ENCODE results near the gene CDH23.

The CDH23 gene

GRCh38 chr10:71741671-71742070, 345.0 kb downstream of the CDH23 start:
- H3K4me1 ChIP-seq (ENCODE audit: control insufficient read depth in 5 of 5, insufficient read depth in 5 of 5, low read length in 5 of 5) = peaks cover 4 to 53% (median 43%) of the 10 kb centered on the region in 5 donors

GRCh38 chr10:71742301-71743088, 345.8 kb downstream of the CDH23 start:
- Histone ChIP-seq H3K9ac (ENCODE audit: low read length in 5 of 5) (no peak overlapping the region), H3K9me3 (ENCODE audit: control insufficient read depth in 5 of 5, low read length in 5 of 5) (peaks cover 0 to 7% (median 4%) of the 10 kb centered on the region in 5 donors), H3K4me3 (ENCODE audit: low read depth in 1 of 5, low read length in 5 of 5) (no peak overlapping the region), H3K4me1 (ENCODE audit: control insufficient read depth in 5 of 5, insufficient read depth in 5 of 5, low read length in 5 of 5) (peaks cover 5 to 53% (median 44%) of the 10 kb centered on the region in 5 donors), H3K36me3 (ENCODE audit: control insufficient read depth in 5 of 5, insufficient read depth in 5 of 5, low read length in 5 of 5) (peaks cover 0 to 3% (median 0%) of the 10 kb centered on the region in 5 donors), H3K27ac (ENCODE audit: low read depth, low read length) (no peak overlapping the region), H3K27me3 (ENCODE audit: control insufficient read depth in 5 of 5, insufficient read depth in 4 of 5, low read length in 5 of 5) (no peaks in the 10 kb centered on the region)

More at GRCh38 chr10:71741671-71742070, 345.0 kb downstream of the CDH23 start:
- H3K27ac ChIP-seq (ENCODE audit: low read depth, low read length) = no peak overlapping the region
- peaks cover 0 to 3% (median 0%) of the 10 kb centered on the region in 5 donors for H3K36me3 ChIP-seq (ENCODE audit: control insufficient read depth in 5 of 5, insufficient read depth in 5 of 5, low read length in 5 of 5)
- no peak overlapping the region for H3K9ac ChIP-seq (ENCODE audit: low read length in 5 of 5)
- no peak overlapping the region for H3K4me3 ChIP-seq (ENCODE audit: low read depth in 1 of 5, low read length in 5 of 5)
- peaks cover 0 to 7% (median 4%) of the 10 kb centered on the region in 5 donors for H3K9me3 ChIP-seq (ENCODE audit: control insufficient read depth in 5 of 5, low read length in 5 of 5)
- no peaks in the 10 kb centered on the region for H3K27me3 ChIP-seq (ENCODE audit: control insufficient read depth in 5 of 5, insufficient read depth in 4 of 5, low read length in 5 of 5)

DNA sequence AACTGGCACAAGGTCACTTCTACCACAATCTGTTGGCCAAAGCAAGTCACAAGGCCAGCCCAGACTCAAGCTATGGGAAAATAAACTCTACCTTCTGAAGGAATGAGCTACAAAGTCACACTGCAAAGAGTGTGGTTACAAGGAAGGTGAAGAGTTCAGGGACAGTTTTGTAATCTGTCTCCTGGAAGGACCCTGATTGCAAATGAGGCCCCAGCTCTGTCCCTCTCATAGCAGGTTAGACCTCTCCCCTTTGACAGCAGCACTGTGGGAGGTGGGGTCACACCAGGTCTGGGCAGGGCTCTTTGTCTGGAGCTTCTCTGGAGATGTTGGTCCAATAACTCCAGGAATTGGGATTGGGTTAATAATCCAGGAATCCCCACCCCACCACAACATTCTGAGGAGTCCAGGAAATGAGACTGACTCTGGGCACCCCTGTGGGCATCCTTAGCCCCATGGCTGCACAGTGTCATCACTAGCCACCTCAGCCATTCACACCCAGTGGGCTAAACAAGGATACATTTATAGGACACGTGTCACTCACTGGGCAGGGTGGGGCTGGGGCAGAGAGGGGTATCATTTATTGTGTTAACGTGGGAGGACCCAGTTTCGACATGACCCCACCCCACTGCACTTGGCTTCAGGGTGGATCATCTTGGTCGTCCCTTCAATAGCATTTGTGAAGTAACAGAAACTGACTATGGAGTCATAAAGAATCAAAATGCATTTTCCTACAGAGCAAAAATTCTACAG, 346.5 kb downstream of the CDH23 start:
- Histone ChIP-seq H3K36me3 (ENCODE audit: control insufficient read depth in 5 of 5, insufficient read depth in 5 of 5, low read length in 5 of 5) (peaks cover 0 to 3% (median 0%) of the 10 kb centered on the region in 5 donors), H3K9ac (ENCODE audit: low read length in 5 of 5) (no peak overlapping the region), H3K4me1 (ENCODE audit: control insufficient read depth in 5 of 5, insufficient read depth in 5 of 5, low read length in 5 of 5) (peaks cover 11 to 53% (median 44%) of the 10 kb centered on the region in 5 donors), H3K27me3 (ENCODE audit: control insufficient read depth in 5 of 5, insufficient read depth in 4 of 5, low read length in 5 of 5) (no peaks in the 10 kb centered on the region), H3K27ac (ENCODE audit: low read depth, low read length) (no peak overlapping the region), H3K4me3 (ENCODE audit: low read depth in 1 of 5, low read length in 5 of 5) (no peak overlapping the region), H3K9me3 (ENCODE audit: control insufficient read depth in 5 of 5, low read length in 5 of 5) (peaks cover 0 to 7% (median 4%) of the 10 kb centered on the region in 5 donors)

DNA sequence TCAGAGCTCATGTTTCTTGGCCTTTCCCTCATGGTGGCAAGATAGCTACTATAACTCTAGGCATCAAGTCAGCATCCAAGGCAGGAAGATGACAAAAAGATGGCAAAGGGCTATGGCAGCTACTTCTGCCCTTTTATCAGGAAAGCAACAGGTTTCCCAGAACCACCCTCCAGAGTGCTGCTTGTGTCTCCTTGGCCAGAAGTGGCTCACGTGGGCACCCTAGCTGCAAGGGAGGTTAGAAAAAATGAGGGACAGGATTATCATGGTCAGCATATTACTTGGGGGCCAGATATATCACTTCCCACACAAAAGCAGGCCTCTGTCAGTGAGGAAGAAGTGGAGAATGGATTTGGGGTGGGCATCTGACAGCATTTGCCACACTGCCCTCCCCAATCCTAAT, 347.1 kb downstream of the CDH23 start:
- H3K9me3 ChIP-seq (ENCODE audit: control insufficient read depth in 5 of 5, low read length in 5 of 5) = peaks cover 0 to 7% (median 4%) of the 10 kb centered on the region in 5 donors
- H3K27ac ChIP-seq (ENCODE audit: low read depth, low read length) = no peak overlapping the region
- no peaks in the 10 kb centered on the region for H3K27me3 ChIP-seq (ENCODE audit: control insufficient read depth in 5 of 5, insufficient read depth in 4 of 5, low read length in 5 of 5)
- no peak overlapping the region for H3K4me3 ChIP-seq (ENCODE audit: low read depth in 1 of 5, low read length in 5 of 5)
- H3K9ac ChIP-seq (ENCODE audit: low read length in 5 of 5) = no peak overlapping the region
- H3K4me1 ChIP-seq (ENCODE audit: control insufficient read depth in 5 of 5, insufficient read depth in 5 of 5, low read length in 5 of 5) = peaks cover 13 to 53% (median 46%) of the 10 kb centered on the region in 5 donors
- H3K36me3 ChIP-seq (ENCODE audit: control insufficient read depth in 5 of 5, insufficient read depth in 5 of 5, low read length in 5 of 5) = peaks cover 0 to 3% (median 0%) of the 10 kb centered on the region in 5 donors

- Histone ChIP-seq H3K27me3 (ENCODE audit: control insufficient read depth in 5 of 5, insufficient read depth in 4 of 5, low read length in 5 of 5) (no peaks in the 10 kb centered on the region), H3K27ac (ENCODE audit: low read depth, low read length) (no peak overlapping the region), H3K4me3 (ENCODE audit: low read depth in 1 of 5, low read length in 5 of 5) (no peak overlapping the region), H3K36me3 (ENCODE audit: control insufficient read depth in 5 of 5, insufficient read depth in 5 of 5, low read length in 5 of 5) (peaks cover 0 to 8% (median 3%) of the 10 kb centered on the region in 5 donors), H3K9me3 (ENCODE audit: control insufficient read depth in 5 of 5, low read length in 5 of 5) (peaks cover 0 to 7% (median 4%) of the 10 kb centered on the region in 5 donors), H3K9ac (ENCODE audit: low read length in 5 of 5) (no peak overlapping the region), H3K4me1 (ENCODE audit: control insufficient read depth in 5 of 5, insufficient read depth in 5 of 5, low read length in 5 of 5) (peaks cover 18 to 55% (median 54%) of the 10 kb centered on the region in 5 donors)
Observed at GRCh38 chr10:71744897-71745663, 348.4 kb downstream of the CDH23 start.

- Histone ChIP-seq H3K4me1 (ENCODE audit: control insufficient read depth in 5 of 5, insufficient read depth in 5 of 5, low read length in 5 of 5) (peaks cover 18 to 56% (median 55%) of the 10 kb centered on the region in 5 donors), H3K27me3 (ENCODE audit: control insufficient read depth in 5 of 5, insufficient read depth in 4 of 5, low read length in 5 of 5) (no peaks in the 10 kb centered on the region), H3K4me3 (ENCODE audit: low read depth in 1 of 5, low read length in 5 of 5) (no peak overlapping the region), H3K27ac (ENCODE audit: low read depth, low read length) (no peak overlapping the region), H3K9me3 (ENCODE audit: control insufficient read depth in 5 of 5, low read length in 5 of 5) (peaks cover 0 to 7% (median 4%) of the 10 kb centered on the region in 5 donors), H3K9ac (ENCODE audit: low read length in 5 of 5) (no peak overlapping the region), H3K36me3 (ENCODE audit: control insufficient read depth in 5 of 5, insufficient read depth in 5 of 5, low read length in 5 of 5) (peaks cover 0 to 15% (median 9%) of the 10 kb centered on the region in 5 donors)
Observed at GRCh38 chr10:71745664-71746250, 349.0 kb downstream of the CDH23 start.

DNA sequence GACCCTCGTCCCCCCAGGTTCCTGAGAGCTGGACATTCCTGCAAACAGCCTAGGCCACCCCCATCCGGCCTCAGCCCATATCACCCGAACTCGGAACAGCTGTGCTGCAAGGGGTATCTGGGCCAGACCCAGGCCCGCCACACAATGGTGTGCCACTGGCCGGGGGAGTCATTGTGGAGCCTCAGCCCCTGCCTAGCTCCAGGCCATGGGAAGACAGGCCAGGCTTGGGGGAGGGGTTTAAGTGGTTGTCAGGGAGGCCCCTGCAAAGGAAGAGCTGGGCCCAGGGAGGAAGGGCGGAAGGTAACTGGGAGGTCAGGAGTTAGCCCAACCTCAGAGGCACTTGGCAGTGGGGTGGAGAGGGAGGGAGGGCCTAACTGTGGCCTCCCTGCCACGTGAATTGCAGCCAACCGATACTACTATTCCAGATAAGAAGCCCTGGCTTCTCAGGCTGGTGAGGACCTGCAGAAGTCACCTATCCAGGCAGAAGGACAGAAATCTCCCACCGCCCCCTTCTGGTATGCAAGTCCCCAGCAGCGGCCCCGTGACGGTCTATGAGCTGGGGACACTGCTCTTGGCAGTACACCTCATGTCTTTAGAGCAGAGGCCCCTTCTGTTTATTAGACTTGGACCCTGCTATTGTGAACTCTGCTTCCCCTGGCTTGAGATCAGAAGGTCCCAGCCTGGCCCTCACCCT, 349.8 kb downstream of the CDH23 start:
- peak overlapping the region; percentile 35 for H3K27ac ChIP-seq (ENCODE audit: low read depth, low read length)
- no peaks in the 10 kb centered on the region for H3K27me3 ChIP-seq (ENCODE audit: control insufficient read depth in 5 of 5, insufficient read depth in 4 of 5, low read length in 5 of 5)
- H3K4me1 ChIP-seq (ENCODE audit: control insufficient read depth in 5 of 5, insufficient read depth in 5 of 5, low read length in 5 of 5) = peaks cover 18 to 61% (median 60%) of the 10 kb centered on the region in 5 donors
- H3K4me3 ChIP-seq (ENCODE audit: low read depth in 1 of 5, low read length in 5 of 5) = peak overlapping the region in 2 of 5 donors; percentile 20 to 25
- H3K9ac ChIP-seq (ENCODE audit: low read length in 5 of 5) = peak overlapping the region in 1 of 5 donors; percentile 15
- peaks cover 0 to 21% (median 16%) of the 10 kb centered on the region in 5 donors for H3K36me3 ChIP-seq (ENCODE audit: control insufficient read depth in 5 of 5, insufficient read depth in 5 of 5, low read length in 5 of 5)
- peaks cover 0 to 7% (median 4%) of the 10 kb centered on the region in 5 donors for H3K9me3 ChIP-seq (ENCODE audit: control insufficient read depth in 5 of 5, low read length in 5 of 5)

GRCh38 chr10:71747039-71747531, 350.4 kb downstream of the CDH23 start:
- H3K27me3 ChIP-seq (ENCODE audit: control insufficient read depth in 5 of 5, insufficient read depth in 4 of 5, low read length in 5 of 5) = no peaks in the 10 kb centered on the region
- peaks cover 0 to 7% (median 4%) of the 10 kb centered on the region in 5 donors for H3K9me3 ChIP-seq (ENCODE audit: control insufficient read depth in 5 of 5, low read length in 5 of 5)
- peak overlapping the region in 1 of 5 donors; percentile 15 for H3K9ac ChIP-seq (ENCODE audit: low read length in 5 of 5)
- H3K4me1 ChIP-seq (ENCODE audit: control insufficient read depth in 5 of 5, insufficient read depth in 5 of 5, low read length in 5 of 5) = peaks cover 18 to 67% (median 66%) of the 10 kb centered on the region in 5 donors
- peaks cover 0 to 27% (median 22%) of the 10 kb centered on the region in 5 donors for H3K36me3 ChIP-seq (ENCODE audit: control insufficient read depth in 5 of 5, insufficient read depth in 5 of 5, low read length in 5 of 5)
- H3K27ac ChIP-seq (ENCODE audit: low read depth, low read length) = peak overlapping the region; percentile 35
- H3K4me3 ChIP-seq (ENCODE audit: low read depth in 1 of 5, low read length in 5 of 5) = peak overlapping the region in 2 of 5 donors; percentile 20 to 25

Data from subcutaneous abdominal adipose tissue (tissue), 5 donors.